ENCODE data around the gene CACNA1A.
"Not testable (repeated sequence)": the region's sequence is repeated elsewhere in the genome, so short reads cannot be mapped to it uniquely, and the experiment has no call there.

CACNA1A gene

GRCh38 chr19:13220847-13221246 lies 285.4 kb downstream of the CACNA1A start:
- DNase-seq = no peak

- peak; percentile 9 to 62 for DNase-seq
Measured at GRCh38 chr19:13215572-13216380, 290.5 kb downstream of the CACNA1A start.

DNA sequence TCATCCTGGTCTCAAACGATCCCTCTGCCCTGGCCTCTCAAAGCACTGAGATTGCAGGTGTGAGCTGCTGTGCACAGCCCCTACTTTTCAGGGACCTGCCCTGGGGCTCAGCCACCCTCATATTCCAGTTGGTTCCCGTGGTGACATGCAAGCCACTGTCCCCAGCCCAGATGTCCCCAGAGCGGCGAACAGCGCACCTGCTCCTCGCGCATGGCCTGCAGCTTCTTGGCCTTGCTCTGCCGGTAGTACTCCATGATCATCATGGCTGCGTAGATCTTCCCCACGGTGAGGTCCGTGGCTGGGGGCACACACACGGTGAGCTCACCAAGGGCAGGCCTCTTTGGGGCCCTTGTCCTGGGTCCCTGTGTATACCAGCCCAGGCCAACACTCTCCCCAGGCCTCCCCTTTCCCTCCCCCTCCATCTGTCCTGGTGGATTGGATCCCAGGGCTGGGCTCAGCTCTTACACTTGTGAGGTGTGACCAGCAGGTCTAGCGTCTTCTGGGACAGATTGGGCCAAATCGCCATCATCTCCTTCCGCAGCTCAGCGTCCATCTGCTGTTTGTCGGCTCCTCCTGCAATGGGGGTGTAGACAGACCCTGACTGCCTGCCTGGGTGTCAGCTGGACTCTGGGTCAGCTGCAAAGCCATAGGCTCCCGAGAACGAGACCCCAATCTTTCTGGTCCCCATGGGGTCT lies 292.1 kb downstream of the CACNA1A start:
- DNase-seq = no peak

DNA sequence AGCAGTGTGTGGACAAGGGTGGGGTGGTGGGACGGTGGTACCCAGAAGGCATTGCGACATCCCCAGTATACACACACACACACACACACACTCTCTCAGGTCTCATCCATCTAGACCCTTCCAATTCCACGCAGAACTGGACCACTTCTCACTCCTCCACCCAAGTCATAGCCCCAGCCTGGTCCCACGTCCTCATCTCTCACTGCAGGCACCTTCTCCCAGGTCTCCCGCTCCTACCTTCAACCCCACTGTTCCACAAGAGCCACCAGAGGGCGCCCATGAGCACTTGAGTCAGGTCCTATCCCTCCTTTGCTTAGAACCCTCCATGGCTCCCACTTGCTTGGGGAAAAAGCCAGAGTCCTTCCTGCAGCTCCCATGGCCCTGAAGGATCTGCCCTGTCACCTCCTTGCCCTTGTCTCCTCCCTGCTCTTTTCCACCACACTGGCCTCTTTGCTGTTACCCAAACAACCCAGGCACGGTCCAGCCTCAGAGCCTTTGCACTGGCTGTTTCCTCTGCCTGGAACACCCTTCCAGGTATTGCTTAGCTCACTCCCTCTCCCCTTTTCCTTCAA lies 293.4 kb downstream of the CACNA1A start:
- DNase-seq = peak; percentile 75 to 77

DNA sequence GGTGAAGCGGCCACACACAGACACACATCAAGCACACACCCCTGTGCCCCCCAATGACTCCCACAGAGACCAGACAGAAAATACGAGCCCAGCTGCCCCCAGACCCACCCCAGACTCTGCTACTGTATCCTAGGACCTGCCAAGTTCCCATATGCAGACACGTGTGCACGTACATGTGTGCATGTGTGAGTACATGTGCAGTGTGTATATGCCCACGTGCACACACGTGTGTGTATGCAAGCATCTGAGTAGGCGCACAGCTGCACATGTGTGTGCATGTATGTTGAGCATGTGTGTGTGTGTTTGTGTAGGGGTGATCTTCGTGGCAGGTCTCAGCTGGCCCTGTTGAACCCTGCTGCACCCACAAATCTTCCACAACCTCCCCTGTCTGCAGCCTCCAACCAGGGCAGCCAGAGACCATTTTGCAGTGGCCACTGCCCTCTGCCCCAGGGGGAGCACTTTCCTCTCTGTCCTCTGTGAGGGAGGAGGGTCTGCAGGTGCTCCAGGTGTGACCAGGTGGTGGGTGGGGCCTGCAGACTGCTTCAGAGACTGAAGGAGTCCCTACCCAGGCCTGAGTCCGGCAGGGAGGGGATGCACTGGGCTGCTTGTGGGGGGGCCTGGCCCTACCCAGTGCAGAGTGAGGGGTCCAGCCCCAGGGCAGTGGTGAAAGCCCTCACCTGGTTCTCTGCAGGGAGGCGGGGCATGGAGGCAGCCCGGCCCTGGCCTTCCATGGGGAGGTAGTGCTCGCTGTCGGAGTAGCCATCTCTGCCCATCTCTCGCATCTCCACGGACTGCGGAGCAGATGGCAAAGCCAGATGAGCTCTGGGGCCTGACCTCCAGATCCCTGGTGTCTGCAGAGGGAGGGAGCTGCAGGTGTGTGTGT lies 294.6 kb downstream of the CACNA1A start:
- no peak for DNase-seq

- no peak for DNase-seq
Measured at GRCh38 chr19:13210941-13211340, 295.3 kb downstream of the CACNA1A start.

DNA sequence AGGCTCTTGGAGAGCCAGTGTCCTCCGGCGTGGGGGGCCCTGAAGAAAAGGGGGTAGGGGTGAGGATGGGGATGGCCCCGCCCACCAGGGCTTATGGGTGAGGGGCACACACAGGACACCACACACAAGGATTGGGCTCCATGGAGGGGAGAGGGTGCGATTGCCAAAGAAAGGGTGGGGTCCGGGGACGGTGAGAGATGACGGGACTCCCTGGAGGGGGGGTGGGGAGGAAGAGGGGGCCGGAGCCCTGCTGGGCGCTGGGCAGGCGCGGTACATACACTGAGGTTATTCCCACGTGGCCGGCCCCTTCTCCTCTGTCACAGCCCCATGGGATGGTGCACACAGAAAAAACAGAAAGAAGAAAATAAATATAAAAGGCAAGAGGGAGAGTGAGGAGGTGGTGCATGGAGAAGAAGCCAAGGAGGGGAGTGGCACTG lies 295.9 kb downstream of the CACNA1A start:
- no peak for DNase-seq

- peak in 1 of 2 donors; percentile 24 for DNase-seq
Measured at GRCh38 chr19:13209484-13210338, 296.6 kb downstream of the CACNA1A start.

GRCh38 chr19:13208672-13209483 lies 297.4 kb downstream of the CACNA1A start:
- DNase-seq = peak in 1 of 2 donors; percentile 2

- DNase-seq = peak; percentile 76 to 78
Measured at GRCh38 chr19:13207846-13208671, 298.2 kb downstream of the CACNA1A start.

GRCh38 chr19:13207237-13207845 lies 298.9 kb downstream of the CACNA1A start:
- DNase-seq = no peak

- no peak for DNase-seq
Measured at GRCh38 chr19:13206587-13206986, 299.7 kb downstream of the CACNA1A start.

DNA sequence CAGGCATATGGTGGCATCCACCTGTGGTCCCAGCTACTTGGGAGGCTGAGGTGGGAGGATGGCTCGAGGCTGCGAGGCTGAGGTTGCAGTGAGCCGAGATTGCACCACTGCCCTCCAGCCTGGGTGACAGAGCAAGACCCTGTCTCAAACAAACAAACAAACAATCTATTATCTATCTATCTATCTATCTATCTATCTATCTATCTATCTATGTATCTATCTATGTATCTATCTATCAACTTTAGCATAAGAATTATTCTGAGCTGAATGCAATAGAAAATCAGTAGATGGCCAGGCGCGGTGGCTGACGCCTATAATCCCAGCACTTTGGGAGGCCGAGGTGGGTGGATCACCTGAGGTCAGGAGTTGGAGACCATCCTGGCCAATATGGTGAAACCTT lies 304.2 kb downstream of the CACNA1A start:
- not testable (repeated sequence) for DNase-seq

GRCh38 chr19:13198634-13199033 lies 307.6 kb downstream of the CACNA1A start:
- DNase-seq = no peak

GRCh38 chr19:13195678-13196077 lies 310.6 kb downstream of the CACNA1A start:
- peak; percentile 51 to 77 for DNase-seq

DNA sequence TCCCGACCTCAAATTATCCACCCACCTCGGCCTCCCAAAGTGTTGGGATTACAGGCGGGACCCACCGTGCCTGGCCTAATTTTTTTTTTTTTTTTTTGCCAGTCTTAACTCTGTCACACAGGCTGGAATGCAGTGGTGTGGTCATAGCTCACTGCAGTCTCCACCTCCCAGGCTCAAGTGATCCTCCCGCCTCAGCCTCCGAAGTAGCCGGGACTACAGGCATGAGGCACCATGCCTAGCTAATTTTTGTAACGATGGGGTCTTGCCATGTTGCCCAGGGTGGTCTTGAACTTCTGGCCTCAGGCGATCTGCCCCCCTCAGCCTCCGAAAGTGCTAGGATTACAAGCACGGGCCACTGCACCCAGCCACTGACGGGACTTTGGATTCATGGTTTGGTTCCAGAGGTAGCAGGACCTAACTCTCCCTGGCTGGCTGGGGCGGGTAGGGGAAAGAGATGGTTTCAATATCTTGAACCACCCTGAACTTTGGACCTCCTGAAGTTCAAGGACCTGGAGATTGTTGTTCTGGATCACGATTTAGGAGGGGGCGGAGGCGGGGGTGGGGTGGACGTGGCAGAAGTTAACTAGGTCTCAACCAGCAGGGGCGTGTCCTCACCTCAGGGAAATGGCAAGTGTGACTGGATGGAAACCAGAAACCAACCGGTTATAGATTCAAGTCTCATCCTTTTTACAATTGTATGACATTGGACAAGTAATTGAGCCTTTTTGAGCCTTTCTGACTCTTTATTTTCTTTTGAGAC lies 315.3 kb downstream of the CACNA1A start:
- no peak for DNase-seq

DNA sequence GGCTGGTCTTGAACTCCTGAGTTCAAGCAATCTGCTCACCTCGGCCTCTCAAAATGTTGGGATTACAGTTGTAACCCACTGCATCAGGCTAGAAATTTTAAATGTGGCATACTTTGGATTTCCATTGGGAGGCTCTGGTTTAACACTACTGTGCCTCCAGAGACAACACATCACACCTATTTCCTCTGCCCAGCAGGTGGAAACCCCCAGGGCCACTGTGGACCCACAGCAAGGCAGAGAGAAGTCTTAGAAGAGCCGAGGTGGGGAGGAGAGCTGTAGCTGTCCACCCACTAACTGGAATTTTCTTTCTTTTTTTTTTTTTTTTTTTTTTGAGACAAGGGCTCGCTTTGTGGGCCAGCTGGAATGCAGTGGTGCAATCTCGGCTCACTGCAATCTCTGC lies 316.7 kb downstream of the CACNA1A start:
- no peak for DNase-seq

DNA sequence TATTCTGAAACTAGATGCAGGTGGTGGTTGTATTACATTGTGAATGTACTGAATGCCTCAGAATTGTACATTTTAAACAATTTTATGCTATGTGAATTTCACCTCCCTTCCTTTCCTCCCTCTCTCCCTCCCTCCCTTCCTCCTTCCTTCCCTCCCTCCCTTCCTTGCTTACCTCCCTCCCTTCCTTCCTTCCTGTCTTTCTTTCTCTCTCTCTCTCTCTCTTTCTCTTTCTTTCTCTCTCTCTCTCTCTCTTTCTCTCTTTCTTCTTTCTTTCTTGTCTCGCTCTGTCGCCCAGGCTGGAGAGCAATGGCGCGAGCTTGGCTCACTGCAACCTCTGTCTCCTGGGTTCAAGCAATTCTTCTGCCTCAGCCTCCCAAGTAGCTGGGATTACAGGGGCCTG lies 318.9 kb downstream of the CACNA1A start:
- no peak for DNase-seq

DNA sequence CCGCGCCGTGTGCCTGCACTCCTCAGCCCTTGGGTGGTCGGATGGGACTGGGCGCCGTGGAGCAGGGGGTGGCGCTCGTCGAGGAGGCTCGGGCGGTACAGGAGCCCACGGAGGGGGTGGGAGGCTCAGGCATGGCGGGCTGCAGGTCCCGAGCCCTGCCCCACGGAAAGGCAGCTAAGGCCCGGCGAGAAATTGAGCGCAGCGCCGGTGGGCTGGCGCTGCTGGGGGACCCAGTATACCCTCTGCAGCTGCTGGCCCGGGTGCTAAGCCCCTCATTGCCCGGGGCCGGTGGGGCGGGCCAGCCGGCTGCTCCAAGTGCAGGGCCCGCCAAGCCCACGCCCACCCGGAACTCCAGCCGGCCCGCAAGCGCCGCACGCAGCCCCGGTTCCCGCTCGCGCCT lies 319.6 kb downstream of the CACNA1A start:
- DNase-seq = not testable (repeated sequence)
